Cardiac septum (tissue), 1 donor: ENCODE measurements around the gene TRAPPC2L. TPM values are rescaled to one million over a fixed set of nuclear protein-coding genes. Genes with fewer than 3 reads are reported as not detected.

Experiments
- DNase-seq: peaks from one replicate; pipeline ENCODE4 v3.0.0-alpha.2; 2020; ENCODE audit warnings: low spot score
- intact Hi-C: fragments of 100-400 bp; cut with DNase I; formaldehyde crosslinking; loops from one replicate; pipeline ENCODE4 v1.14.0; 2022
- total RNA-seq: library from RNA; stranded (reverse); fragmentation: NEBNext Ultra II Directional; extraction: Animal tissue kit (Norgen Biotek cat#: 25700); gene quantifications from one replicate; pipeline ENCODE4 v1.2.1, GENCODE V29; 2021
- donor health status: DM: no; HTN: no; CAD: no.

The TRAPPC2L gene
- total RNA-seq, 1 donor from 2014 or later: 42.3 TPM

DNA sequence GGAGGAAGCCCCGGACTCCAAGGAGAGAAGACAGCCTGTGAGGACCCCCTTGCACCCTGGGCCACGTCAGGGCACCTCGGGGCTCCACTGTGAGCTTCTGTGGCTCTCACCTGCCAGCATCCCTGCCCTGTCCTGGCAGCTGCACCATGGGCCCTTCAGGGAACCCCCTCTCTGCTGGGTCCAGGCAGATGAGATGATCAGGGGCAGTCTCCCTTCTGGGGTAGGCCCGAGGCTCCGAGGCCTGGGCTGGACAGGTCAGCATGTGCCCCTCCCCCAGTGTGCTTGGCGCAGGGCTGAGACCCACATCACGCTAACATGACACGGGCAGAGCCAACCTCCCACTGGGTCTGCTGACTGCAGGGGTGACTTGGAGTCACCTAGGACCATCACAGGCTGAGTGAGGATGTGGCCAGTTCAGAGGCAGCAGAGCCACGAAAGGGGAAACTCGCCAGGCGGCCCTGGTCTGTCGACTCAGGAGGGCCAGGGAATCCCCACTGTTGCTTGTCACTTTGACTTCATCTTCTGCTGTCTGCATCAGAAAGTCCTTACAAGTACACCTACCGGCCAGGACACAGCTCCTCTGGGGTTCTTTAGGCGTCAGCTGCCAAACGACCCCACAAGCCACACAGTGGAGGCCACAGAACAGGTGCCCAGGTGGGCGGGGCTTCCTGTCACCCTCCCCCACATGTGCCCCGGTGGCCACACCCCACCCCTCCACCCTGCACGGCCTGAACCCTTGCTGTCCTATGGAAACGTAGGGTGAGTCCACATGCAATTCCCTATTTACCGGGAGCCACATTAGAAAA lies 2.4 kb upstream of the TRAPPC2L start:
- intact Hi-C loops: loop anchor here (10.0 kb wide), 1 partner anchor 240 kb away; the partner anchor contains the start of gene ACSF3
- DNase-seq: no peak

DNA sequence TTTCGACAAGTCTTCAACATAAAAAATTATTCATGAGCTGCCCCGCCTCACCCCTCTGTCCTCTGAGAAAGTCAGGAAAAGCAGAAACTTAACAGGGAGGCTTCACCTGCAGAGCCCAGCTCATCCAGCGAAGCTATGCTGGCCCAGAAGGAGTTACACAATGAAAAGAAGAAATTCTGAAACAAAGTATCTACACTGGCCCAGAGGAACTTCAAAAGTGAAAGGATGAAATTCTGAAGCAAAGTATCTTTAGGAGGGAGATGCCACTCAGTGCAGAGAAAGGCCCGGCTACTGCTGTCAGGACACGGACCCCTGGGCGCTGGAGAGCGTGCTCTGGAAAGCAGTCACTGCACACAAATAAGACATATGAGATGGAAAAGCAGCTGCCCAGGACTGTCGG lies 1.8 kb upstream of the TRAPPC2L start:
- intact Hi-C loops: loop anchor here (10.0 kb wide), 1 partner anchor 240 kb away; the partner anchor contains the start of gene ACSF3
- DNase-seq: no peak

DNA sequence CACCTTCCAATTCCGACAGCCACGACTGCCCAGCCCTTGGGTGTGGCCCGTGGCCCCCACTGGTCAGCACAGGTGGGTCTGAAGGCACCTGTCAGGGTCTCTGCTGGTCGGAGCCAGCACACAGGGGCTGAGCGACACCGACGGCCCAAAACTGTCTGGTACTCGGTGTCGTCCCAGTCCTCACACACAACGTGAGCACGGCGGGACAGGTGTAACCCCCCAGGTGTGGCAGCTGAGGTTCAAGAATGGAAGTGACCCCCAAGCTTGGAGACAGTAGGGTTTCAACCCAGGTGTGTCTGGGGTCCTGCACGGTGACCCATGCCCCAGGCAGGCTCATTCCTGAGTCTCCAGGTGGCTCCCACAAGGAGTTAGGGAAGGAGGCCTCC lies 1.2 kb upstream of the TRAPPC2L start:
- DNase-seq: no peak
- intact Hi-C loops: loop anchor here (2.0 to 10.0 kb wide), 2 partner anchors 43 to 239 kb away; partner anchors contain the start of gene ACSF3

DNA sequence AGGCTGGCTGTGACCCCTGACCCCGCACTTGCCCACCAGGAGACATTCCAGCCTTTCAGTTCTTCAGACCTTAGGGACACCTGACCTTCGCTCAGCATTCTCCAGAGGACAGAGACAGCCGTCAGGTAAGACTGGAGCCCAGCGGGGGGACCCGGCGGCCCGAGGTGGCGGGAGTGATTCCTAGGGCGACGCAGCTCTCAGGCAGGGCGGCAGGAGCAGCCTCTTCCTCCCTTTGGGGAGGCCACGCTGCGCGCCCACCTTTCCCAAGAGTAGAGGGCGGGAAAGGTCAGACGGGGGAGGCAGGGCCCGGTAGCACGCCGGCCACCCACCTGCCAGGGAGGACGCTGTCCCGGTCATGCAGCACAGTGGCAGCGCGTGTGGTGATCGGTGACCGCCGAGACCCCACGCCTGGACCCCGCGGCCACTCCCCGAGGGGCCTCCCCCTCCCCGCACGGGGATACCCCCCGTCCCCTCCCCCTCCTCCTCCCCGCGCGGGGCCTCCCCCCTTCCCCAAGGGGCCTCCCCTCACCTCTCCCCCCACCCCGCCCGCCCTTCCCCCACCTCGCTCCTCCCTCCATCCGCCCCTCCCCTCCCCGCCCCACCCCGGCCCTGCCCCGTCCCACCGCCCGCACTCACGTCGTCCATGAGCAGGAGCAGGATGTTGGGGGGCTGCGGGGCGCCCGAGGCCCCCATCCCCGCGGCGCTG lies 652 bp upstream of the TRAPPC2L start:
- DNase-seq: no peak
- intact Hi-C loops: loop anchor here (2.0 to 10.0 kb wide), 2 partner anchors 43 to 239 kb away; partner anchors contain the start of gene ACSF3

DNA sequence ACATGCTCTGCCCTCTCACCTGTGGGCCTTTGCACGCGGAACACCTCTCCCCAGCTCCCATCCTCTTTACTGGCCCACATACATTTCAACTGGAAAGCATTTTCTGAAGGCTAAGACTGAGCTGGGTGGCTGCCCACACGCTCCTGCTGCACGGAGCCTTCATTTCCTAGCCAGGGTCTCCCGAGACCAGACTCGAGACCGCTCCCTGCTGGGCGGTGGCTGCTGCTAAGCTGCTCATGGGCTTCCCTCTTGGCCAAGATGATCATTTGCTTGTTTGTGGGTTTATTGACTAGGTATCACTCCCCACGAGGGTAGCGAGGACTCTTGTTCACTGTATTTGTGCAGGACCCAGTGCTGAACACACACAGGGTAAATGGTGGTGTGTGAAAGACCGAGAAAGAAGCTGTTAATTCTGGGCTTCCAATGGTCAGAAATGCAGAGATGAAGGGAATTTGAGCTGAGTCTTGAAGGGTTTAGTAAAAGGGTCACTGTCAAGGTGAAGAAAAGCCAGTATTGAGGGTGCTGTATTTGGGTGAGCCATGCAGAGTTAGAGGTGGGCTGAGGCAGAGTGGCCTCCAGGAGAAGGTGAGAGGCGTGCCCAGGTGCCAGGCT lies 907 bp downstream of the TRAPPC2L start:
- DNase-seq: no peak
- intact Hi-C loops: loop anchor here (2.0 to 10.0 kb wide), 2 partner anchors 45 to 237 kb away; partner anchors contain the start of gene ACSF3

DNA sequence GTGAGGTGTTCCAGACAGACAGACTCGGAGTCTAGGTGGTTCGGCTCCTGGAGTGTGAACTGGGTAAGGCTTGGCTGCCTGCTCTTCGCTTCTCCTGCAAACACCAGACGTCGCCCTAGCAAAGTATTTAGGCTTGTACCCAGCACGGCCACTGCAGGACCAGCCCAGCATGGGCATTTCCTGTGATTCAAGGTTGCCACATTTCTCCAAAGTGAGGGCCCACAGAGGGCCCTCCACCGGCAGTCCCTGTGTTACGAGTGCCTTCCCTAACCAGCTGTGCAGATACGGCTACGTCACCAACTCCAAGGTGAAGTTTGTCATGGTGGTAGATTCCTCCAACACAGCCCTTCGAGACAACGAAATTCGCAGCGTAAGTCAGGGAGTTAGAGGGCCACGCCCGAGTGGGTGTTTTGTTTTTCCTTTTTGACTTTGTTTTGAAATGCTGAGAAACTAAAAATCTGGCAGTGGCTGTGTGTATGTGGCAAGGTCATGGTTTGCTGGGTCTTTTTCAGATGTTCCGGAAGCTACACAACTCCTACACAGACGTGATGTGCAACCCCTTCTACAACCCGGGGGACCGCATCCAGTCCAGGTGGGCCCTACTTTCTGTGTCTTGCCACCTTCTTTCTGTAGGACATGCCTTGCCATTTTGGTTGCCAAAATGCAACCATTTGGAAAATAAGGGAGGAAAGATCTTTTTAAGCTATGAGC lies 2.6 kb downstream of the TRAPPC2L start:
- intact Hi-C loops: loop anchor here (10.0 kb wide), 1 partner anchor 235 kb away; the partner anchor contains the start of gene ACSF3
- no peak for DNase-seq

DNA sequence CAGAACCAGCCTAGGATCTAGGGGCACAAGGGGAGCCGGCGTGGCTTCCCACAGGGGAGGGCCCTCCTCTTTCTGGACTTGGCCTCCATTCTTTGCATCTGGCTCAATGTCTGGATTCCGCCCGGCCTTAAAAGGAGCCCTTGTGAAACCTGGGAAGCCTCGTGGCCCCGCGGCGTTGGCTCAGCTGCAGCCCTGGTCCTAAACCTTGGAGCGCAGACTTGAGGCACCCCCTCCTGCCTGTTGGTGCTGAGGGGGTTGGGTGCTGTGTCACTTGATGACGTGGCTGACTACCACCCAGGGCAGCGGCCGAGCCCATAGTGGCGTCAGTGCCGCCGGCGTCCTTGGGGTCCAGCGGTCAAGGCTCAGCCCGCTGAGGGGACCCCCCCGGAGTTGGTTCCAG lies 4.4 kb downstream of the TRAPPC2L start:
- DNase-seq: no peak
- intact Hi-C loops: no loop called here

DNA sequence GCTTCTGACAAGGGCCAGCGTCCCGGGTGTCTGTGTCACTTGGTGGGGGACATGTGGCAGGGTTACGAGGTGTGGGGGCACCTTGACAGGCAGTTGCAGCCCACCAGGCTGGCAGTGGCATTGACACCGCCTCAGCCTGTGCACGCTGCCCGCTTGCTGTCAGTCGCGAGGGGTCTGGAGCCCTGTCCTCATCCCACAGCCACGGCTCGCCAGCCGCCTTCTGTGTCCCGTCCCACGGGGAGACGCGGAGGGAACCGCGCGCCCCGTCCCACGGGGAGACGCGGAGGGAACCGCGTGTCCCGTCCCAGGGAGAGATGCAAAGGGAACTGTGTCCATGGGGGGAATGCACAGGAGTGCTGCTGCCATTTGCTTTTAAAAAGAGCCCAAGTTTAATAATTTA lies 6.0 kb downstream of the TRAPPC2L start:
- intact Hi-C loops: no loop called here
- DNase-seq: no peak

DNA sequence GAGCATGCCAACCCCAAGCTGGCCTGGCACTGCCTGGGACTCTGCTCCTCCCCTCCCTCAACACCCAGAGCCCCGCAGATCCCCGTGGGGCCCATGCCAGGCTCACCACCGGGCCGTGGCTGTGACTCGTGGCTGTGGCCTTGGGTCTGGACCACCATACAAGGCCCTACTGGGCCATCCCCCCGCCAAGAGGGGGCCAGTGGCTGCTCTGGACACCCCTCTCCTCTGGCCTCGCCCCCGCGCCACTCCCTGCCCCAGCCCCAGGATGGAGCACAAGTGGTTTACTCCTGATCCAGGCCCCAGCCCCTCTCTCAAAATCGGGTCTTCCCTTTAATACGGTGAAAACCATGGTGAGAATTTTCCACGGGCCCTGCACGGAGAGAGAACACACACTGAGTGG lies 6.5 kb downstream of the TRAPPC2L start:
- intact Hi-C loops: no loop called here

DNA sequence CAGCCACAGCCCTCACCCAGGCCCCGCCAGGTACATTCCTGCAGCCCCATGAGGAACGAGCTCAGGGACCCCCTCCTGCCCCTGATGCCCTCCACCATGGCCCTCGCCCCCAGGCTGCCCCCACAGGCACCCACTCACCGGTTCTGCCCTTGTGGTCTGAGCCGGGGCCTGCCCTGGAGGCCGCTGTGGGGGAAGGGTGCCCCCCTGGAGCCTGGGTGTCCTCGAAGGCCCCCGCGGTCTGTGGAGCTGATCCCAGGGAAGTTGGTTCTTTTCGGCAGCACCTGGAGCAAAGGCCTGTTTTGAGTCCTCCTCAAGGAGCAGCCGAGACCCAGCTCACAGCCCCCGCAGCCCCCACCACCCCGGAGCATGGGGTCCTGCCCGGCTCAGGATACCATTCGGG lies 7.2 kb downstream of the TRAPPC2L start:
- intact Hi-C loops: no loop called here
- DNase-seq: no peak

More for the DNA sequence above, 6.5 kb downstream of the TRAPPC2L start:
- DNase-seq: no peak

DNA sequence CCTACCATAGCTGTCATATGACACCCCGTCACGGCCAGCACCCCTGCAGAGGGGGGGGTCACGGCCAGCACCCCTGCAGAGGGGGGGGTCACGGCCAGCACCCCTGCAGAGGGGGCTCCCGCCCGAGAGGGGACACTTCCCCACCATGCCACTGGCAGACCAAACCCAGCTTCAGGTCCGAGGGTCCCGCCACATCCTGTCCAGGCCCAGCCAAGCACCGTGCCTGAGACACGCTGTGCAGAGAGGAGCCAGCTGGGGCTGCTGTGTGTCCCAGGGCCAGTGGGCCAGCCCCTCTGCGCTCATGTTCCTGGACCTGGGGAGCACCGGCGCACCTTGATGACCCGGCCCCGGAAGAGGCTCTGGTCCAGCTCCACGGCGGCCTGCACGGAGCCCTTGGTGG lies 7.6 kb downstream of the TRAPPC2L start:
- intact Hi-C loops: no loop called here
- DNase-seq: no peak

DNA sequence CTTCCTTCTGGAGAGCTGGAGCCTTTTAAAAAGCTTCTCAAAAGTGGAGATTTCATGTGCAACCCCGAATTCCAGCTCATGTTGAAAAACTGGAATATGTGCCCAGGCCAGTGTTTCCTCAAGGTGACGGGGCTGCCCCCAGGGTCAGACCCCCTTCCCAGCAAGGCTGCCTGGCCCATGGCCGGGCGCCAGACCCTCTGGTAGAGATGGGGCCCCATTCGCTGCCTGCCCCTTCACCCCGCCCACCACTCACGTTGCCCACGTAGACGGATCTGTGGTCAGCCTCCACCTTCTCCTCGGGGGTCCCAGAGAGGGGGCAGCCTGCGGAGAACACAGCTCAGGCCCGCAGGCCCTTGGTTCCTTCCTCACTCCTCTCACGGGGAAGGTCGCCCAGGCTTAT lies 8.4 kb downstream of the TRAPPC2L start:
- intact Hi-C loops: no loop called here
- DNase-seq: no peak

DNA sequence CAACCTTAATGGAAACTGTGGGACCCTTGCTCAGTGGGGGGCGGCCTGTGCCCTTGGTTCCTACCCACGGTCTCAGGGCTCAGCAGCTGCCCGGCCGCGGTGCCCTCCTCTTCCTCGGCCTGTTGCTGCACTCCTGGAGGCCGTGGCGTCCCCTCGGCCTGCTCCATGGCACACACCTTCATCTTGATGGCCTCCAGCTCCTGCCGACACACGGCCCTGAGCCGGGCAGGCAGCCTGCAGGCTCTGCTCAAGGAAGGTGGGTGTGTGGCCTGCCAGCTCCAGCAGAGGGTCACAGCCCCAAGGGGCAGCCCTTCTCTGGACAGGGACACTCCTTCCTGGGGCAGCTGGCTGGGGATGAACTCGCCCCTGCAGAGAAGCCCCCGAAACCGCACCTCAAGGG lies 8.8 kb downstream of the TRAPPC2L start:
- intact Hi-C loops: no loop called here
- DNase-seq: no peak

DNA sequence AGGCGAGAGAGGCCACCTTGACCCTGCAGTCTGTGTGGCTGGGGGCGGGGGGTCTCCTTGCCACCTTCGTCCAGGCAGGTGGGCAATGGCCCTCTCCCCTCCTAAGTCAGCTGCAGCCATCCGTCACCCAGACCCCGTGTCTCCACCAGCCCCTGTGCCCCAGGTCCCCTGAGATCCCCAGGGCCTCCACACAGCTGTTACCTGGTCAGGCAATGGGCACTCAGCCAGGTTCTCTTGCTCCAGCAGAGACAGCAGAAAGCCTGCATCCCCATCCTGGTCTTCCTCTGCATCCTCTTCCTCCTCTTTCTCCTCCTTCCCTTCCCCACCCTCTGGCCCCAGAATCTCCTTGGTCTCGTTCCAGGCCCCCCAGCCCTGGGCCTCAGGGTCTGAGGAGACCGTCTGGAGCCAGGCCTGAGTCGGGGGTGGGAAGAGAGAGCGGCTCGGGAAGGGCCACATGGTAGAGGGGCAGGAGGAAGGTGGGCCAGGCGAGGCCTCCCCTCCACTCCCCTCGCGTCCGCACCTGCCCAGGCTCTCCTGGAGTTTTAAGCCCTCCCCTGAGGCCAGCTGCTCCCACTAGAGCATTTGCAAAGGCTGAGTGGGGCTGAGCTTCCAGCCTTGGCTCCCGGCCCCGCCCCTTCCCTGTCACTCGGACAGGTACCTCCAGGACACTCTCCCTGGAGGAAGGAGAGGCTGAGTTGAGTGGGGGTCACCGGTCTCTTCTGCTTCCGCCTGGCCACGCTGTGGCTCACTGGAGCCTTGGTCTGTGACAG lies 9.4 kb downstream of the TRAPPC2L start, which contains the start of gene PABPN1L:
Gene PABPN1L (minus strand): TSS at position 510 of the 770 bp plus-strand sequence. CDS start 54 bp downstream, at position 456.
- no peak for DNase-seq
- intact Hi-C loops: no loop called here

DNA sequence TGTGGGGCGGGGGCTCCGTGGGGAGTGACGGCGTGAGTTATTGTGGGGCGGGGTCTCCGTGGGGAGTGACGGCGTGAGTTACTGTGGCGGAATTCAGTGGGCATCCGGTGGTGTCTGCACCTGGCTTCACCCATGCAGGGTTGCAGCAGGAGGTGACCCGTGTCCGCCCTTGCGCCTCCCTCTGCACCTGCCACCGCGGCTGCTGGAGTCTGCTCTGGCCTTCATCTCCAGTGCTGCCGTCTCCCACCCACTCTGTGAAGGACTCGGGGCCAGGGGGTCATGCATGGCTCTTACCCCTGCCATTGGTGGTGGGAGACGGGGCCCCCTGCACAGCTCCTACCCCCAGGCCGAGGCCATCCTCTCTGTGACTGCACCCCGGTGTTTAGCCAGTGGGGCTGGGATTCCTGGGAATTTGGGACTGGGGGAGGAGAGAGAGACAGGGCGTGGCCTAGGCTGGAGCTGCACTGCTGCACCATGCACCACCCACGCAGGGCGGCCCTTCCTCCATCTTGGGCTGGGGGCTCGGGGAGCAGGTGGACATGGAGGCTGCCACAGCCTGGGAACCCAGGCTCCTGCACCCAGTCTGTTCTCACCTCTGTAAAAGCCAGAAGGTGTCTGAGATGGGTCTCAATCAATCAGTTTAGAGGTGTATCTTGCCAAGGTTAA lies 10.8 kb downstream of the TRAPPC2L start:
- intact Hi-C loops: no loop called here

DNA sequence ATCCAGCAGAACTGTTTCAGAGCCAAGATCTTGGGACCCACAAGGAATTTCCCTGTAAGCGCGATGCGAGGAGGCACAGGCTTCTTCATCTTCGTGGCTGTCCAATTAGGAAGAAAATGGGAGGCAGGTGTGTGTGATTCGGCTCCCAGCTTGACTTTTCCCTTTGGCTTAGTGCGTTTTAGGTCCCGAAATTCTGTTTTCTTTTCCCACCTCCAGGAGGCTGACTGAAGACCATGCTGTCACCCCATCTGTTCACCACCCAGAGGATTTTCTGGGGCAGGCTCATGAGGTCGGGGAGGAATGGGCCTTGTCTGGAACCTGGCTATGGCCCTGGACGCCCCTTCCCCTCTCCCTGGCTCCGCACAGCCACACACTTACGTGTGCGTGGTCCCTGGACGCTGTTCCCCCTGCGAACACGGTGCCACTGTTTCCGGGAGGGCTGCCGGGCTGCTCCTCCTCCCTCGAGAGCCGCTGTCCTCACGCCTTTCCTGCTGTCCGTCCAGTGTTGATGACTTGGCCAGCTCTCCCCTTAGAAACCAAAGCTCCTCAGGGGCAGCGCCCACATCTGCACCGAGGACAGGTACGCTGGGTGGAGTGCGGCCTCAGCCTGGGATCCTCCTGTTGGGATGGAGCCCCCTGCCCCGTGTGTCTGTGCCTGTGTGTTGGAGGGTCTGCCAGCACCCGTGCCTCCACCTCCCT lies 12.2 kb downstream of the TRAPPC2L start:
- intact Hi-C loops: no loop called here

More for the DNA sequence above, 10.8 kb downstream of the TRAPPC2L start:
- no peak for DNase-seq

DNA sequence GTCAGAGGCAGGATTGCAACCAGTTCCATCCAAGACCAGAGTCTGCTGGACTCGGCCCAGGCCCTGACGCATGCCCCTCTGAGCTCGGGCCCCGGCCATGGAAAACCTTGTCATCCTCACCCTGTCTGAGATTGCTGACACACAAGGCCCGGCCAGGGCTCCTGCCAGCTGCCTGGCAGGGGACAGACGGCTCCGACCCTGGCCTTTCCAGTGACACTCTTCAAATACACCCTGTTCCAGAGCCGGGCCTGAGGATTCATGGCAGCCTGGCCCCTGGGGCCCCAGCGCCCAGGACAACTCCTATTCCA lies 12.7 kb downstream of the TRAPPC2L start:
- intact Hi-C loops: no loop called here
- DNase-seq: no peak

More for the DNA sequence above, 12.2 kb downstream of the TRAPPC2L start:
- DNase-seq: no peak
